Endothelial cell of umbilical vein (primary cell): ENCODE measurements around the gene VIT. TPM values are rescaled to one million over a fixed set of nuclear protein-coding genes. Genes with fewer than 3 reads are reported as not detected.

ENCODE experiments used
- BruUV-seq: library from RNA; stranded (reverse); fragments of 400-500 nt; replicated peaks from 2 replicates; lab custom pipeline; 2021; lab: Mats Ljungman, UMichigan
- CTCF ChIA-PET: fragments of 300-600, 350-600 bp; sonication (Branson Sonifier 250); formaldehyde crosslinking; loops from one replicate; lab custom pipeline; 2021; ENCODE audit warnings: antibody characterized with exemption, inconsistent platforms; lab: Charles Lee
- POLR2A ChIA-PET: fragments of 300-600, 350-600 bp; sonication (Branson Sonifier 250); formaldehyde crosslinking; loops from one replicate; lab custom pipeline; 2021; ENCODE audit warnings: antibody characterized with exemption, inconsistent platforms; lab: Charles Lee
- DNase-seq: peaks from one replicate; pipeline ENCODE4 v3.0.0-alpha.2; 2011; ENCODE audit warnings: low read depth, low spot score
- FAIRE-seq: peaks from 2 replicates; lab custom pipeline; 2011; peaks lifted over from hg19 to GRCh38; lab: Jason Lieb, UNC
- H2AFZ ChIP-seq: 2 replicates; pipeline ENCODE4 v1.6.0; 2012; ENCODE audit warnings: low read depth, low read length, control low read depth, inconsistent platforms
- H3K27ac ChIP-seq: 2 replicates; pipeline ENCODE4 v1.5.1; 2011; ENCODE audit warnings: low read depth, mild to moderate bottlenecking, control low read depth, low read length, moderate library complexity; ENCODE audit not compliant: insufficient read depth
- H3K27me3 ChIP-seq, 2 experiments: 2 replicates each; pipeline versions ENCODE4 v1.6.0 to v1.6.1; 2011; ENCODE audit warnings: low read length in 2 of 2, mixed read lengths in 1 of 2; ENCODE audit not compliant: control insufficient read depth in 2 of 2, insufficient read depth in 2 of 2
- H3K36me3 ChIP-seq, 2 experiments: 2 replicates in 1 of 2; 3 replicates in 1 of 2; pipeline ENCODE4 v1.5.1; 2011; ENCODE audit warnings: low read length in 2 of 2, mild to moderate bottlenecking in 1 of 2, moderate library complexity in 1 of 2; ENCODE audit not compliant: control insufficient read depth in 2 of 2, insufficient read depth in 2 of 2; ENCODE audit errors: extremely low read depth in 1 of 2
- H3K4me1 ChIP-seq: 3 replicates; pipeline ENCODE4 v1.5.1; 2011; ENCODE audit warnings: mild to moderate bottlenecking, low read length; ENCODE audit not compliant: control insufficient read depth, insufficient read depth; ENCODE audit errors: extremely low read depth
- H3K4me2 ChIP-seq: 2 replicates; pipeline ENCODE4 v1.6.1; 2011; ENCODE audit warnings: low read length, control low read depth, mixed read lengths; ENCODE audit not compliant: insufficient read depth
- H3K4me3 ChIP-seq, 3 experiments: fragments of 200-600 bp in 1 of 3; sonication (generic), shearing (Covaris generic) in 1 of 3; replicated peaks in 1 of 3; 2 replicates each; pipeline ENCODE4 v1.5.1; 2011 to 2016; ENCODE audit warnings: control low read depth in 3 of 3, low read length in 3 of 3, mild to moderate bottlenecking in 2 of 3, inconsistent platforms in 1 of 3, low read depth in 1 of 3, moderate library complexity in 1 of 3; ENCODE audit not compliant: insufficient read depth in 1 of 3
- H3K79me2 ChIP-seq: 2 replicates; pipeline ENCODE4 v1.6.0; 2012; ENCODE audit warnings: low read length, inconsistent platforms; ENCODE audit not compliant: control insufficient read depth, insufficient read depth
- H3K9ac ChIP-seq: replicated peaks from 2 replicates; pipeline ENCODE3; 2011; ENCODE audit warnings: low read length, control low read depth; ENCODE audit not compliant: insufficient read depth; ENCODE audit errors: extremely low read depth
- H3K9me1 ChIP-seq: replicated peaks from 3 replicates; pipeline ENCODE4 v1.6.0; 2011; ENCODE audit warnings: mild to moderate bottlenecking, low read length; ENCODE audit not compliant: control insufficient read depth, insufficient read depth; ENCODE audit errors: extremely low read depth
- H3K9me3 ChIP-seq: replicated peaks from 2 replicates; pipeline ENCODE4 v1.5.1; 2012; ENCODE audit warnings: low read length, inconsistent platforms; ENCODE audit not compliant: control insufficient read depth, insufficient read depth
- H4K20me1 ChIP-seq: replicated peaks from 2 replicates; pipeline ENCODE3; 2011; ENCODE audit warnings: mild to moderate bottlenecking, low read length; ENCODE audit not compliant: control insufficient read depth, insufficient read depth; ENCODE audit errors: extremely low read depth
- MYC ChIP-seq: IDR thresholded peaks from one replicate; pipeline ENCODE4 v1.6.1; 2011; ENCODE audit warnings: mild to moderate bottlenecking, low read depth, low read length
- dilution Hi-C: fragments of 300-500 bp; cut with MboI; formaldehyde crosslinking; loops from one replicate; pipeline ENCODE4 v1.15.0; 2019; ENCODE audit warnings: low sequenced_read_pairs; ENCODE audit not compliant: extremely low pct_ligation_motif_present
- intact Hi-C: fragments of 100-400 bp; cut with micrococcal nuclease; formaldehyde crosslinking; loops from one replicate; pipeline ENCODE4 v1.10.0; 2022
- polyA plus RNA-seq, 4 experiments: library from polyadenylated mRNA; depleted of rRNA in 3 of 4; stranded (reverse) in 3 of 4; unstranded in 1 of 4; fragments of >200 nt; gene quantifications; 2 replicates each; pipeline versions ENCODE4 v1.2.1 to v1.2.3, GENCODE V29; 2011 to 2012; ENCODE audit warnings: missing spikeins in 1 of 4
- total RNA-seq: library from RNA; stranded (reverse); gene quantifications from 2 replicates; pipeline ENCODE4 v1.2.3, GENCODE V29; 2021
- TF ChIP-seq, protein P1 (sequence below): IDR thresholded peaks from 2 replicates; pipeline ENCODE4 v1.6.1; 2011; ENCODE audit not compliant: insufficient read depth, insufficient read length

Gene VIT
- total and polyA plus RNA-seq, 2 donors (not counting 3 experiments of a cell fraction or from before 2014, with no cell fraction given): 0.54 to 0.88 TPM

DNA sequence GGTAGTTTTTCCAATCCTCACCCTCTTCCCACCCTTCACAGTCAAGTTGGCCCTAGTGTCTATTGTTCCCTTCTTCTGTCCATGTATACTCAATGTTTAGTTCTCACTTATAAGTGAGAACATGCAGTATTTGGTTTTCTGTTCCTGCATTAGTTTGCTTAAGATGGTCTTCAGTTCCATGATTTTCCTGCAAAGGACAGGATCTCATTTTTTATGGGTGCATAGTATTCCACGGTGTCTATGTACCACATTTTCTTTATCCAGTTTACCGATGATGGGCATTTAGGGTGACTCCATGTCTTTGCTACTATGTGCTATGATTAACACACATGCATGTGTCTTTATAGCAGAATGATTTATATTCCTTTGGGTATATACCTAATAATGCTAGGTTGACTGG lies 165.4 kb downstream of the VIT start:
- Histone ChIP-seq H4K20me1 (no peaks in the 10 kb centered on the region), H3K79me2 (no peaks in the 10 kb centered on the region), H3K9ac (no peak overlapping the region), H3K27me3 (no peaks in the 10 kb centered on the region), H3K4me3 (no peak overlapping the region), H3K4me1 (no peaks in the 10 kb centered on the region), H3K4me2 (no peak overlapping the region), H3K9me1 (no peaks in the 10 kb centered on the region), H3K9me3 (no peaks in the 10 kb centered on the region), H3K27ac (no peak overlapping the region), H3K36me3 (peaks cover 0 to 2% of the 10 kb centered on the region in 2 experiments), H2AFZ (no peak overlapping the region)
- dilution Hi-C loops (no loop called here), intact Hi-C loops (no loop called here)
- TF ChIP-seq, protein P1, sequence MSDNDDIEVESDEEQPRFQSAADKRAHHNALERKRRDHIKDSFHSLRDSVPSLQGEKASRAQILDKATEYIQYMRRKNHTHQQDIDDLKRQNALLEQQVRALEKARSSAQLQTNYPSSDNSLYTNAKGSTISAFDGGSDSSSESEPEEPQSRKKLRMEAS: no peak
- no peak for TF ChIP-seq MYC
- DNase-seq (no peak), FAIRE-seq (no peak)
- POLR2A ChIA-PET: no interaction called here
- CTCF ChIA-PET: no interaction called here
- no TSS peak for BruUV-seq

Other genes starting within 250 kb of the VIT start
- gene FEZ2, start 98.5 kb upstream of the VIT start, total RNA-seq: 72.4 and 73.5 TPM in 2 replicates
- gene FEZ2, start 98.5 kb upstream of the VIT start, polyA plus RNA-seq: 28.1 and 41.2 TPM in 2 replicates